GM12801 (cell line): ENCODE results near the gene KIF13A.

Experiments
- TF ChIP-seq, protein P1 (sequence below): IDR thresholded peaks from one replicate; pipeline ENCODE4 v1.5.1; 2011; ENCODE audit warnings: control low read depth; ENCODE audit not compliant: insufficient read length; ENCODE audit errors: extremely low read depth

KIF13A gene

DNA sequence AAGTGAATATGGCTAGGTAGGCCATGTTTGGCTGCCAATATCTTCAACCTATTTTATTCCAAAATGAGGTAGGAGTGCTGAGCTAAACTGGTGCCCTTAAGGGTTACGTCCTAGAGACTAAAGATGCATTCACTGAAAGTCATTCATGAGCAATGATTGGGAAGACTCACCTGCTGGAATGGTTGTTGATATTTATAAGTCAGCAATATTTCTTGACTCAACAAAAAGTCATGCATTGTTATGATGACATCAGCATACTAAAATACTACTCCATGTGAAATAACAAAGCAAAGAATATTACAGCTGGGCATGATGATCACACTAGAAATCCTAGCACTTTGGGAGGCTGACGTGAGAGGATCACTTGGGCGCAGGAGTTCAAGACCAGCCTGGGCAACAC, 263.1 kb downstream of the KIF13A start:
- TF ChIP-seq, protein P1, sequence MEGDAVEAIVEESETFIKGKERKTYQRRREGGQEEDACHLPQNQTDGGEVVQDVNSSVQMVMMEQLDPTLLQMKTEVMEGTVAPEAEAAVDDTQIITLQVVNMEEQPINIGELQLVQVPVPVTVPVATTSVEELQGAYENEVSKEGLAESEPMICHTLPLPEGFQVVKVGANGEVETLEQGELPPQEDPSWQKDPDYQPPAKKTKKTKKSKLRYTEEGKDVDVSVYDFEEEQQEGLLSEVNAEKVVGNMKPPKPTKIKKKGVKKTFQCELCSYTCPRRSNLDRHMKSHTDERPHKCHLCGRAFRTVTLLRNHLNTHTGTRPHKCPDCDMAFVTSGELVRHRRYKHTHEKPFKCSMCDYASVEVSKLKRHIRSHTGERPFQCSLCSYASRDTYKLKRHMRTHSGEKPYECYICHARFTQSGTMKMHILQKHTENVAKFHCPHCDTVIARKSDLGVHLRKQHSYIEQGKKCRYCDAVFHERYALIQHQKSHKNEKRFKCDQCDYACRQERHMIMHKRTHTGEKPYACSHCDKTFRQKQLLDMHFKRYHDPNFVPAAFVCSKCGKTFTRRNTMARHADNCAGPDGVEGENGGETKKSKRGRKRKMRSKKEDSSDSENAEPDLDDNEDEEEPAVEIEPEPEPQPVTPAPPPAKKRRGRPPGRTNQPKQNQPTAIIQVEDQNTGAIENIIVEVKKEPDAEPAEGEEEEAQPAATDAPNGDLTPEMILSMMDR = no peak

DNA sequence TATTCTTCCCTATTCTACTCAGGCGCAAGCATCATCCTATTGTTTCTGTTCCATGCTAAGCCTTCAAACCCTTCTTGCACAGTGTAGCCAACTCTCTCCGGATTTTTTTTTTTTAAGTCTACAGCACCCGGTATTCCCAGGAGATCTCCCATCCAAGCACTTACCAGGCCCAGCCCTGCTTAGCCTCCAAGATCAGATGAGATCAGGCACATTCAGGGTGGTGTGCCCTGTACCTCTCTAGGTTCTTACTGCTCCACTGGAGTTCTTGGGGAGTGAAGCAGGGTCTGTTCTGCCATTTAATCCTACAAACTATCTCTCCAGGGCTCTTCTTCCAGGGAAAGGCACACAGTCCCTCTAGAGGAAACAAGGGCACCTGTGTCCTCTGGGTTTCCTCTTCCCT, 265.8 kb downstream of the KIF13A start:
- TF ChIP-seq, protein P1 = no peak

DNA sequence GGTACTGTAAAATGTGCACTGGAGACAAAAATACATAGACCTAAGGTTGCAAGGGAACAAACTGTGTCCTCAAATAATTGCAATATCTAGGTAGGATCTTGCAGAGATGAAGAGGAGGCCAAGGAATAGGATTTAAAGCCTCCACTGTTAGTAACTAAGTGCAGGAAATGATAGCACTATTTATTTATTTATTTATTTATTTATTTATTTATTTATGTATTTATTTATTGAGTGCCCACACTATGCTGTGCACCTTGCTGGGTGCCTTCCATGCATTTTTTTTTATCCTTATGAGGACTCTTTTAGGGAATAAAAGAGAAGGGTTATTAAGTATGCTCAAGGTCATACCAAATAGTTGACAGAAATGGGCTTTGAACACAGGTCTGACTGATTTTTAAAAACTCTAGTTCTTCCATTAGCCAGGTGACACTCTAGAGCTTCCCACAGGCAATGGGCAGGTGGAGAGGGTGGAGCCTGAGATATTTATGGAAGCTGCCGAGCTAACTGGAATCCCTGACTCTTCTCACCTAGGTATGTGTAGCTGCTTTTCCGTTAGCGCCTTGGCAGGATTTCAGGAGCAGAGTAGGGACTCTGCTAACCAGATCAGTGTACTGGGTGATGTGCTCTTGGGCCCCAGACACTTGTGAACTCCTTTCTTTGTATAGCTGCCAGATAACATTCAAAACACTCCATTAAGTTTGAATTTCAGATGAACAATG, 268.0 kb downstream of the KIF13A start:
- TF ChIP-seq, protein P1 = no peak

DNA sequence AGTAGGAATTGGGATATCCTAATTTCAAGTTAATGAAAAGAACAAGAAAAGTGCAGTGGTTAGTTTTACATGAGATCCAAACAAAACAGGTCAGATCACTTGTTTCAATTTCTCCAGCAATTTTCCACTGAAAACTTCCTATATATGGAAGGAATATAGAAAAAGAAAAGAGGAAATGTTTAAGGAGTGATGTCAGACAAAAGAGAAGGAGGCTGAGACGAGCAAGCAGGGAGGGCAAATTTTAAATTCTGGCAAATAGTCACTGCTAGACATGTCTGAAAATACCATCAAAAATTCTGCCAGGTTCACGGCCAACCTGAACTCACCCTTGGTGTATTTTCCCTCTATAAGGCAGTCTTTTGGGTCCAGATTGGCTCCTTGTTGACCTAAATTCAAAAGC, 271.2 kb downstream of the KIF13A start:
- TF ChIP-seq, protein P1 = no peak

DNA sequence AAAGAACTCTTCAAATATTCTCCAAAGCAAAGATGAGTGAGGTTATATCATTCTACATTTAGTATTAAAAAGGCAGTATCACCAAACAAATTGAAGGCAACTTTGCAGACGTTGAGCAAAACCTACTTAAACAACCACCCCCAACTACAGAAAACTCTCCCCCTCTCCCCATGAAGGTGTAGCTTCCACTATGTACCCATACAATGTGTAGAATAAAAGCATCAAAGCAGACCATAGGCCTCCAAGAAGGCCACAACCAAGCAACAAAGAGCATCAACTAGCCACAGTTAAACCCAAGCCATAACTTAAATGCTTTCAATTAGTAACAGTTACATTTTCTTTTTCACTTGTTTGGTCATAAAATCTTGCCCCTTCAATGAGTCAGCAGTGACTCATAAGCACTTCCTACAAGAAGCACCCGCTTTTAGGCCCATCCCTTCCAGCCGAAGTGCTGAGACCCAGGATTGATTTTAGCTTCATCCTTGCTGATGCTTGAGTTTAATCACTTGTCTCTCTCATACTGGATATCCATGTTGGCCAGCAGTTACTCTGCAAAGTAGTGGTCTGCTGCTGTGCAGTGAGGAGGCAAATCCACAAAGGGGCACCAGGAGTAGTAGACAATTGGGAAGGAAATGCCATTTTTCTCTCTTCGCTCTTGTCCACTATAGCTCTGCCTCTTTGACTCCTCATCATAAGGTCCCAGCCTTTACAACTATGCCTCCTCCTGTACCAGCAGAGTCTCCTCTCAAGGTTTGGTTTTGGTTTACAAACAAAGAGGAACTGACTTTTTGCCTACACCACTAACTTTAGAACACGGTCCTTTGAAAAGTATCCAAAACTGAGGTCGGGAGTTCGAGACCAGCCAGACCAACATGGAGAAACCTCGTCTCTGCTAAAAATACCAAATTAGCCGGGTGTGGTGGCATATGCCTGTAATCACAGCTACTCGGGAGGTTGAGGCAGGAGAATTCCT, 272.3 kb downstream of the KIF13A start:
- TF ChIP-seq, protein P1 = no peak

DNA sequence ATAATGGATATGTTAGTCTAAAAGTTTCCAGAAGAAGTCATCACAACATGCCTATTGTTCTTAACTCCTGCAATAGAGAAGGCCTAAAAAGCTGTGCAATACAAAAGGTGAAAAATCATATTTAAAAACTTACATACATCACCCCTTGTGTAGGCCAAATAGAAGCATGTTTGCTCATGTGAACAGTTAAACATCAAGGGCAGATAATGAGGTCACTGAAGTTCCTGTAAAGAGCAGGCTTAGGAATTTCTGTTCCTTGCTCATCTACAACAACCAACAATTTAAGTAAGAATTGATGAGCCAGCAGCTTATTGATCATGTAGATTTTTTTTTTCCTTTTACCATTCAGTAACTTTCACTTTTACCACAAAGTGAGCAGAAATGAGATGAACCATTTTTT, 273.3 kb downstream of the KIF13A start:
- TF ChIP-seq, protein P1 = no peak

DNA sequence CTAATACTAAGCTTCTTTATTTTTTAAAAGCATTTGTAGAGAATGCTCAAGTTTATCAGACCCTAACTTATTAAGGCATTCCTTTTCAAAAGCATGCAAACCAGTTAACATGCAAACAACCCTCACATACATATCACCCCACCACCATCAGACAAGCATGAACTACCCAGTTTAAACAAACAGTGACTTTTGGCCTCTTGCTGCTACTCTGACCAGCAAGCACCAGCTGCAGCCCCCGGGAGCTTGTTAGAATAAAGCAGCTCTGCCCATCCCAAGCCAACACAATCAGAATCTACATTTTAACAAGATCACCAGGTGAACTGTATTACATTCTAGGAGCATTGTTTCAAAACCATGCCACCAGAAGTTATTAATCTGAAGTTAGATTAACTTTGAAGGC, 274.9 kb downstream of the KIF13A start:
- TF ChIP-seq, protein P1 = no peak
